ENCODE measurements around the gene LENEP. TPM values are rescaled to one million over a fixed set of nuclear protein-coding genes. Genes with fewer than 3 reads are reported as not detected.

Gene LENEP
- total and polyA plus RNA-seq, 2 of the 8 experiments (the other 6 are each of a cell fraction or from before 2014, with no cell fraction given): 1.3 TPM; not detected in 1

DNA sequence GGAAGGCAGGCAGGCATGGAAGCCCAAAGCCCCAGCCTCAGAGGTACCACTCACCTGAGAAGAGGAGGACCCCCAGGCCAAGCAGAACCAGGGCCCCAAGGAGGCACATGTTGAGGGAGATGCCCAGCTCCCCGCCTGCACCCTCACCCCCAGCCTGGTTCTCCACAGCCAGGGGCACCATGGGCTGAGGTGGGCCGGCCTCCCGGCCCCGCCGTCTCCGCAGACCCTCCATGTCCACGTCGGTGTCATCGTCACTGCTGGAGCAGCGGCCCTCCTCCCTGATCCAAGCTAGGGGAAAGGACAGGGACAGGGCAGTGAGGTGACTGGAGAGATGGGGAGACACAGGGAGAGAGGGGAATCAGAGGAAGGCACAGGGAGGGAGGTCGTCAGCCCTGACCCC, 45.3 kb upstream of the LENEP start:
- Histone ChIP-seq H2AFZ (ENCODE audit: low read length) (no peak overlapping the region), H3K79me1 (ENCODE audit: low read depth, low read length) (no peaks in the 10 kb centered on the region), H3K79me2 (ENCODE audit: control insufficient read depth in 1 of 2, insufficient read depth in 2 of 2, low read length in 2 of 2) (no peaks in the 10 kb centered on the region; a peak in 1 of 4 replicates), H2BK20ac (ENCODE audit: low read length) (no peak overlapping the region), H3K23ac (ENCODE audit: insufficient read length) (no peak overlapping the region), H3K14ac (ENCODE audit: insufficient read length) (no peak overlapping the region), H2BK12ac (ENCODE audit: low read depth, low read length) (no peak overlapping the region), H3K4me3 (ENCODE audit: extremely low read depth in 1 of 4, insufficient read depth in 2 of 4, low read depth in 3 of 4, low read length in 4 of 4) (no peak overlapping the region), H4K8ac (ENCODE audit: extremely low read depth, insufficient read depth, low read length) (no peak overlapping the region), H3K4me1 (replicated peaks in 1 of 4; ENCODE audit: control insufficient read depth in 3 of 4, insufficient read depth in 4 of 4, low read length in 3 of 4) (no peaks in the 10 kb centered on the region), H3K9ac (replicated peaks in 1 of 4; ENCODE audit: extremely low read depth in 1 of 4, low read depth in 3 of 4, low read length in 3 of 4) (no peak overlapping the region), H3K23me2 (ENCODE audit: low read depth, low read length) (no peaks in the 10 kb centered on the region), H4K5ac (ENCODE audit: insufficient read length, low read depth, low read length) (no peak overlapping the region), H3K4me2 (ENCODE audit: insufficient read depth in 1 of 2, low read depth in 2 of 2, low read length in 2 of 2) (no peak overlapping the region), H2BK120ac (replicated peaks; ENCODE audit: low read depth, low read length) (no peak overlapping the region), H2BK15ac (ENCODE audit: low read length) (no peak overlapping the region), H3K27ac (ENCODE audit: low read depth, low read length) (no peak overlapping the region), H3K27me3 (replicated peaks in 1 of 4; ENCODE audit: control insufficient read depth in 3 of 4, extremely low read depth in 1 of 4, insufficient read depth in 3 of 4, low read length in 3 of 4) (no peaks in the 10 kb centered on the region; a peak in 1 of 7 replicates), H2AK5ac (ENCODE audit: low read depth, low read length) (no peak overlapping the region), H3K4ac (replicated peaks; ENCODE audit: insufficient read length, low read depth, low read length) (no peak overlapping the region), H3K36me3 (ENCODE audit: control insufficient read depth in 2 of 4, insufficient read depth in 4 of 4, low read length in 3 of 4) (peaks cover 0 to 4% (median 0%) of the 10 kb centered on the region in 4 experiments; a peak in 1 of 8 replicates), H4K91ac (replicated peaks; ENCODE audit: insufficient read length, low read length) (no peak overlapping the region), H4K20me1 (replicated peaks in 1 of 2; ENCODE audit: control insufficient read depth in 1 of 2, insufficient read depth in 2 of 2, low read length in 2 of 2) (peaks cover 0 to 2% of the 10 kb centered on the region in 2 experiments), H3K9me3 (ENCODE audit: insufficient read depth in 2 of 2, low read depth in 1 of 2, low read length in 1 of 2) (no peaks in the 10 kb centered on the region), H3K18ac (ENCODE audit: extremely low read depth, low read length) (no peak overlapping the region), H2BK5ac (ENCODE audit: low read depth, low read length) (no peak overlapping the region; the same call in 1 of the 2 replicates), H3K56ac (replicated peaks; ENCODE audit: insufficient read length, low read depth, low read length) (no peak overlapping the region)
- CTCF ChIA-PET (ENCODE audit: partially characterized antibody): interaction anchor here (1.1 to 2.0 kb wide), 3 partner anchors 34 to 51 kb away, joined by 3 to 9 read pairs (median 3); no protein-coding TSS in a partner anchor
- DNase-seq (ENCODE audit: low read depth in 1 of 2, low spot score in 2 of 2): no peak
- TF ChIP-seq EGR1 (IDR thresholded peaks at IDR 0.05; ENCODE audit: borderline replicate concordance, low read depth, low read length): no peak
- no peak for TF ChIP-seq SUZ12 (IDR thresholded peaks at IDR 0.05; ENCODE audit: low read length)
- TF ChIP-seq SP4 (IDR thresholded peaks at IDR 0.05; ENCODE audit: low read length): no peak
- TF ChIP-seq SP2 (IDR thresholded peaks at IDR 0.05; ENCODE audit: low read length): no peak
- TF ChIP-seq SRF (IDR thresholded peaks at IDR 0.05; ENCODE audit: low read depth, low read length): no peak
- no peak for TF ChIP-seq TBP (IDR thresholded peaks at IDR 0.05; ENCODE audit: low read depth, low read length)
- TF ChIP-seq, protein P1, sequence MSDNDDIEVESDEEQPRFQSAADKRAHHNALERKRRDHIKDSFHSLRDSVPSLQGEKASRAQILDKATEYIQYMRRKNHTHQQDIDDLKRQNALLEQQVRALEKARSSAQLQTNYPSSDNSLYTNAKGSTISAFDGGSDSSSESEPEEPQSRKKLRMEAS (IDR thresholded peaks at IDR 0.05): no peak
- TF ChIP-seq, protein P2, sequence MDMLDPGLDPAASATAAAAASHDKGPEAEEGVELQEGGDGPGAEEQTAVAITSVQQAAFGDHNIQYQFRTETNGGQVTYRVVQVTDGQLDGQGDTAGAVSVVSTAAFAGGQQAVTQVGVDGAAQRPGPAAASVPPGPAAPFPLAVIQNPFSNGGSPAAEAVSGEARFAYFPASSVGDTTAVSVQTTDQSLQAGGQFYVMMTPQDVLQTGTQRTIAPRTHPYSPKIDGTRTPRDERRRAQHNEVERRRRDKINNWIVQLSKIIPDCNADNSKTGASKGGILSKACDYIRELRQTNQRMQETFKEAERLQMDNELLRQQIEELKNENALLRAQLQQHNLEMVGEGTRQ (IDR thresholded peaks at IDR 0.05; ENCODE audit: low read length): no peak
- TF ChIP-seq EP300 (IDR thresholded peaks at IDR 0.05; ENCODE audit: borderline replicate concordance in 1 of 2, low read depth in 2 of 2, low read length in 2 of 2): no peak
- no peak for TF ChIP-seq RAD21 (IDR thresholded peaks at IDR 0.05 in 1 of 2, conservative IDR thresholded peaks at IDR 0.05 in 1 of 2; ENCODE audit: low read depth in 2 of 2, low read length in 2 of 2)
- POLR2A ChIA-PET (ENCODE audit: partially characterized antibody): interaction anchor here (0.7 to 6.0 kb wide), 6 partner anchors 8 to 107 kb away, joined by 3 to 22 read pairs (median 4); partner anchors contain the start of genes PBXIP1, PMVK and PYGO2
- 94% methylated on average over 8 of the region's 11 CpGs; no CpG with 5 or more reads in 1 of the 2 experiments for WGBS, 2 experiments (ENCODE audit: extremely low coverage in 1 of 2, insufficient coverage in 1 of 2, insufficient read length in 1 of 2, insufficient replicate concordance in 2 of 2, low coverage in 1 of 2, low lambda C conversion rate in 2 of 2, missing lambda C conversion rate in 1 of 2)
- FAIRE-seq: no peak
